SK-N-SH (cell line): Measurements from ENCODE around the gene PDE4B. TPM values are rescaled to one million over a fixed set of nuclear protein-coding genes. Genes with fewer than 3 reads are reported as not detected.

Source experiments
- CTCF ChIA-PET: fragments of 300-600, 350-600 bp; formaldehyde crosslinking; extraction: SDS; loops from one replicate; lab custom pipeline; 2021; lab: Yijun Ruan, JAX
- POLR2A ChIA-PET: fragments of 350-600 bp; sonication (Branson Sonifier 250); formaldehyde crosslinking; extraction: SDS; loops from one replicate; lab custom pipeline; 2020; ENCODE audit warnings: antibody characterized with exemption, inconsistent platforms; lab: Yijun Ruan, JAX
- DNase-seq: peaks from one replicate; pipeline ENCODE4 v3.0.0; 2012
- H2AFZ ChIP-seq: fragments of 200-600 bp; sonication (generic); 2 replicates; pipeline ENCODE4 v1.8.1; 2016; ENCODE audit warnings: antibody characterized with exemption, mild to moderate bottlenecking, low read depth
- H3F3A ChIP-seq: fragments of 200-600 bp; sonication (generic); replicated peaks from 2 replicates; pipeline ENCODE3; 2016; ENCODE audit warnings: antibody characterized with exemption, mild to moderate bottlenecking; ENCODE audit not compliant: insufficient read depth
- H3K27ac ChIP-seq, 2 experiments: fragments of 200-500 bp in 1 of 2; fragments of 200-600 bp in 1 of 2; sonication (Bioruptor generic) in 1 of 2; sonication (generic), shearing (Covaris generic) in 1 of 2; 2 replicates each; pipeline versions ENCODE4 v1.5.1 to v1.6.1; 2014 to 2016; ENCODE audit warnings: low read depth in 2 of 2, inconsistent platforms in 1 of 2, low read length in 1 of 2, mild to moderate bottlenecking in 1 of 2, mixed read lengths in 1 of 2
- H3K27me3 ChIP-seq: fragments of 200-600 bp; sonication (generic), shearing (Covaris generic); 2 replicates; pipeline ENCODE4 v1.6.1; 2016; ENCODE audit warnings: mixed run types; ENCODE audit not compliant: insufficient read depth
- H3K36me3 ChIP-seq, 2 experiments: fragments of 200-500 bp in 1 of 2; fragments of 200-600 bp in 1 of 2; sonication (Bioruptor generic) in 1 of 2; sonication (generic) in 1 of 2; replicated peaks in 1 of 2; 2 replicates each; pipeline versions ENCODE3 to v1.5.1; 2014 to 2016; ENCODE audit warnings: low read length in 1 of 2, mild to moderate bottlenecking in 1 of 2; ENCODE audit not compliant: insufficient read depth in 2 of 2, control insufficient read depth in 1 of 2
- H3K4me1 ChIP-seq, 2 experiments: fragments of 200-500 bp in 1 of 2; fragments of 200-600 bp in 1 of 2; sonication (Bioruptor generic) in 1 of 2; sonication (generic), shearing (Covaris generic) in 1 of 2; 2 replicates each; pipeline versions ENCODE4 v1.5.1 to v1.6.1; 2014 to 2016; ENCODE audit warnings: low read depth in 1 of 2, low read length in 1 of 2, mixed run types in 1 of 2; ENCODE audit not compliant: insufficient read depth in 2 of 2, control insufficient read depth in 1 of 2
- H3K4me2 ChIP-seq: fragments of 200-600 bp; sonication (generic), shearing (Covaris generic); 2 replicates; pipeline ENCODE4 v1.6.1; 2017; ENCODE audit warnings: mixed run types
- H3K4me3 ChIP-seq, 2 experiments: fragments of 200-500 bp in 1 of 2; fragments of 200-600 bp in 1 of 2; sonication (Bioruptor generic) in 1 of 2; sonication (generic), shearing (Covaris generic) in 1 of 2; 2 replicates each; pipeline versions ENCODE4 v1.5.1 to v1.8.1; 2014 to 2016; ENCODE audit warnings: low read depth in 2 of 2, inconsistent platforms in 1 of 2, low read length in 1 of 2, mild to moderate bottlenecking in 1 of 2, mixed read lengths in 1 of 2, moderate library complexity in 1 of 2
- H3K79me2 ChIP-seq: fragments of 200-600 bp; sonication (generic); 2 replicates; pipeline ENCODE4 v1.8.1; 2017; ENCODE audit warnings: mild to moderate bottlenecking; ENCODE audit not compliant: insufficient read depth
- H3K9ac ChIP-seq: fragments of 200-600 bp; sonication (generic); 2 replicates; pipeline ENCODE4 v1.6.1; 2017; ENCODE audit warnings: mixed run types
- H3K9me2 ChIP-seq: fragments of 200-600 bp; sonication (generic); 2 replicates; pipeline ENCODE4 v1.6.1; 2017; ENCODE audit warnings: mixed run types
- H3K9me3 ChIP-seq: fragments of 200-600 bp; sonication (generic); 2 replicates; pipeline ENCODE4 v1.6.1; 2017; ENCODE audit warnings: mixed run types, mild to moderate bottlenecking, moderate library complexity
- H4K20me1 ChIP-seq: fragments of 200-600 bp; sonication (generic); 2 replicates; pipeline ENCODE4 v1.6.1; 2017; ENCODE audit warnings: mild to moderate bottlenecking, mixed run types; ENCODE audit not compliant: insufficient read depth
- CHD2 ChIP-seq: fragments of 150-350 bp; IDR thresholded peaks from 2 replicates; pipeline ENCODE4 v1.6.1; 2018; ENCODE audit warnings: low read length; ENCODE audit not compliant: partially characterized antibody
- ELF1 ChIP-seq: IDR thresholded peaks from 2 replicates; pipeline ENCODE4 v1.4.0; 2012
- EZH2phosphoT487 ChIP-seq: fragments of 200-600 bp; sonication (generic); IDR thresholded peaks from 2 replicates; pipeline ENCODE4 v1.6.1; 2017; ENCODE audit warnings: low read depth, mixed run types, mild to moderate bottlenecking, antibody characterized with exemption, moderate library complexity, borderline replicate concordance
- FOSL2 ChIP-seq: IDR thresholded peaks from 2 replicates; pipeline ENCODE4 v1.4.0; 2012; ENCODE audit warnings: low read depth, mild to moderate bottlenecking, moderate library complexity, borderline replicate concordance
- FOXM1 ChIP-seq: IDR thresholded peaks from 2 replicates; pipeline ENCODE4 v1.4.0; 2012; ENCODE audit warnings: low read depth, mild to moderate bottlenecking
- GATA2 ChIP-seq: sonication (generic); formaldehyde crosslinking; IDR thresholded peaks from 2 replicates; pipeline ENCODE4 v1.5.0; 2020; ENCODE audit warnings: mild to moderate bottlenecking, missing genetic modification reagents
- NFIC ChIP-seq: IDR thresholded peaks from 2 replicates; pipeline ENCODE4 v1.4.0; 2012; ENCODE audit warnings: borderline replicate concordance
- NRF1 ChIP-seq: IDR thresholded peaks from 2 replicates; pipeline ENCODE4 v1.6.1; 2012; ENCODE audit warnings: low read depth, mild to moderate bottlenecking, low read length
- RCOR1 ChIP-seq: fragments of 150-350 bp; IDR thresholded peaks from 2 replicates; pipeline ENCODE4 v1.6.1; 2017; ENCODE audit warnings: antibody characterized with exemption, low read length
- TAF1 ChIP-seq: IDR thresholded peaks from 2 replicates; pipeline ENCODE4 v1.6.1; 2012; ENCODE audit warnings: low read depth, mild to moderate bottlenecking, low read length, moderate library complexity, borderline replicate concordance
- WGBS: methylation state at CpG from one replicate; pipeline ENCODE4 v1.1.6; 2017; ENCODE audit warnings: low lambda C conversion rate; 5-methylcytosine and 5-hydroxymethylcytosine counted together
- polyA plus RNA-seq, 3 experiments: library from polyadenylated mRNA; depleted of rRNA; stranded (reverse); fragments of >200 nt; gene quantifications; 2 replicates each; pipeline ENCODE4 v1.2.3, GENCODE V29; 2012
- TF ChIP-seq, protein P1 (sequence below): IDR thresholded peaks from 2 replicates; pipeline ENCODE4 v1.4.0; 2012; ENCODE audit warnings: low read depth
- TF ChIP-seq, protein P2 (sequence below): fragments of 200-600 bp; sonication (generic); IDR thresholded peaks from 2 replicates; pipeline ENCODE4 v1.6.1; 2017; ENCODE audit warnings: antibody characterized with exemption, mild to moderate bottlenecking, moderate library complexity
- TF ChIP-seq, protein P3 (sequence below): IDR thresholded peaks from 2 replicates; pipeline ENCODE4 v1.6.1; 2012; ENCODE audit warnings: mild to moderate bottlenecking, low read depth, low read length, moderate library complexity

Gene PDE4B
- polyA plus RNA-seq, 1 of the 3 experiments (the other 2 are of a cell fraction) = 1.9 TPM

GRCh38 chr1:66359269-66359668, 566.6 kb downstream of the PDE4B start:
- H3K4me2 ChIP-seq = no peak overlapping the region
- TF ChIP-seq, protein P1, sequence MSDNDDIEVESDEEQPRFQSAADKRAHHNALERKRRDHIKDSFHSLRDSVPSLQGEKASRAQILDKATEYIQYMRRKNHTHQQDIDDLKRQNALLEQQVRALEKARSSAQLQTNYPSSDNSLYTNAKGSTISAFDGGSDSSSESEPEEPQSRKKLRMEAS = no peak
- no peak for TF ChIP-seq EZH2phosphoT487
- no peak for TF ChIP-seq TAF1
- no peak for TF ChIP-seq NFIC
- TF ChIP-seq GATA2 = no peak
- no peak for TF ChIP-seq FOXM1
- no peak for TF ChIP-seq ELF1
- TF ChIP-seq CHD2 = no peak
- no peak for TF ChIP-seq RCOR1
- TF ChIP-seq, protein P2, sequence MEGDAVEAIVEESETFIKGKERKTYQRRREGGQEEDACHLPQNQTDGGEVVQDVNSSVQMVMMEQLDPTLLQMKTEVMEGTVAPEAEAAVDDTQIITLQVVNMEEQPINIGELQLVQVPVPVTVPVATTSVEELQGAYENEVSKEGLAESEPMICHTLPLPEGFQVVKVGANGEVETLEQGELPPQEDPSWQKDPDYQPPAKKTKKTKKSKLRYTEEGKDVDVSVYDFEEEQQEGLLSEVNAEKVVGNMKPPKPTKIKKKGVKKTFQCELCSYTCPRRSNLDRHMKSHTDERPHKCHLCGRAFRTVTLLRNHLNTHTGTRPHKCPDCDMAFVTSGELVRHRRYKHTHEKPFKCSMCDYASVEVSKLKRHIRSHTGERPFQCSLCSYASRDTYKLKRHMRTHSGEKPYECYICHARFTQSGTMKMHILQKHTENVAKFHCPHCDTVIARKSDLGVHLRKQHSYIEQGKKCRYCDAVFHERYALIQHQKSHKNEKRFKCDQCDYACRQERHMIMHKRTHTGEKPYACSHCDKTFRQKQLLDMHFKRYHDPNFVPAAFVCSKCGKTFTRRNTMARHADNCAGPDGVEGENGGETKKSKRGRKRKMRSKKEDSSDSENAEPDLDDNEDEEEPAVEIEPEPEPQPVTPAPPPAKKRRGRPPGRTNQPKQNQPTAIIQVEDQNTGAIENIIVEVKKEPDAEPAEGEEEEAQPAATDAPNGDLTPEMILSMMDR = no peak
- TF ChIP-seq, protein P3, sequence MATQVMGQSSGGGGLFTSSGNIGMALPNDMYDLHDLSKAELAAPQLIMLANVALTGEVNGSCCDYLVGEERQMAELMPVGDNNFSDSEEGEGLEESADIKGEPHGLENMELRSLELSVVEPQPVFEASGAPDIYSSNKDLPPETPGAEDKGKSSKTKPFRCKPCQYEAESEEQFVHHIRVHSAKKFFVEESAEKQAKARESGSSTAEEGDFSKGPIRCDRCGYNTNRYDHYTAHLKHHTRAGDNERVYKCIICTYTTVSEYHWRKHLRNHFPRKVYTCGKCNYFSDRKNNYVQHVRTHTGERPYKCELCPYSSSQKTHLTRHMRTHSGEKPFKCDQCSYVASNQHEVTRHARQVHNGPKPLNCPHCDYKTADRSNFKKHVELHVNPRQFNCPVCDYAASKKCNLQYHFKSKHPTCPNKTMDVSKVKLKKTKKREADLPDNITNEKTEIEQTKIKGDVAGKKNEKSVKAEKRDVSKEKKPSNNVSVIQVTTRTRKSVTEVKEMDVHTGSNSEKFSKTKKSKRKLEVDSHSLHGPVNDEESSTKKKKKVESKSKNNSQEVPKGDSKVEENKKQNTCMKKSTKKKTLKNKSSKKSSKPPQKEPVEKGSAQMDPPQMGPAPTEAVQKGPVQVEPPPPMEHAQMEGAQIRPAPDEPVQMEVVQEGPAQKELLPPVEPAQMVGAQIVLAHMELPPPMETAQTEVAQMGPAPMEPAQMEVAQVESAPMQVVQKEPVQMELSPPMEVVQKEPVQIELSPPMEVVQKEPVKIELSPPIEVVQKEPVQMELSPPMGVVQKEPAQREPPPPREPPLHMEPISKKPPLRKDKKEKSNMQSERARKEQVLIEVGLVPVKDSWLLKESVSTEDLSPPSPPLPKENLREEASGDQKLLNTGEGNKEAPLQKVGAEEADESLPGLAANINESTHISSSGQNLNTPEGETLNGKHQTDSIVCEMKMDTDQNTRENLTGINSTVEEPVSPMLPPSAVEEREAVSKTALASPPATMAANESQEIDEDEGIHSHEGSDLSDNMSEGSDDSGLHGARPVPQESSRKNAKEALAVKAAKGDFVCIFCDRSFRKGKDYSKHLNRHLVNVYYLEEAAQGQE = no peak
- TF ChIP-seq NRF1 = no peak
- TF ChIP-seq FOSL2 = no peak
- peaks cover 14 to 21% of the 10 kb centered on the region in 2 experiments; a peak in 3 of 4 replicates for H3K4me1 ChIP-seq
- no peaks in the 10 kb centered on the region for H3K79me2 ChIP-seq
- H4K20me1 ChIP-seq = no peaks in the 10 kb centered on the region
- no peak overlapping the region; a peak in 1 of 4 replicates for H3K27ac ChIP-seq
- 87% methylated on average over 1 of the region's 1 CpG for WGBS
- H3K9me2 ChIP-seq = no peaks in the 10 kb centered on the region
- no peak for DNase-seq
- H2AFZ ChIP-seq = no peak overlapping the region
- peaks cover 0 to 7% of the 10 kb centered on the region in 2 experiments for H3K36me3 ChIP-seq
- H3F3A ChIP-seq = peaks cover 17% of the 10 kb centered on the region
- no peak overlapping the region for H3K4me3 ChIP-seq
- POLR2A ChIA-PET = no interaction called here
- CTCF ChIA-PET = interaction anchor here (1.0 kb wide), 1 partner anchor 17 kb away, joined by 3 read pairs; no protein-coding TSS in a partner anchor
- no peak overlapping the region for H3K9ac ChIP-seq
- no peaks in the 10 kb centered on the region for H3K9me3 ChIP-seq
- H3K27me3 ChIP-seq = no peaks in the 10 kb centered on the region
